IMR-90 (cell line): ENCODE measurements around the gene CST3. TPM values are rescaled to one million over a fixed set of nuclear protein-coding genes. Genes with fewer than 3 reads are reported as not detected.

Experiments
- ATAC-seq: fragments of 200-7000 bp; cut with Tn5 transposase; 2 replicates; pipeline ENCODE4 v1.9.1; 2020; ENCODE audit warnings: low read depth, mild to moderate bottlenecking, moderate library complexity
- BruUV-seq: library from RNA; stranded (reverse); fragments of 400-500 nt; replicated peaks from 2 replicates; lab custom pipeline; 2021; lab: Mats Ljungman, UMichigan
- CTCF ChIA-PET: fragments of 300-600 bp; formaldehyde crosslinking; extraction: SDS; loops from one replicate; lab custom pipeline; 2021; ENCODE audit warnings: antibody characterized with exemption; lab: Yijun Ruan, JAX
- POLR2A ChIA-PET: fragments of 300-600 bp; sonication (Branson Sonifier 250); formaldehyde crosslinking; loops from one replicate; lab custom pipeline; 2022; ENCODE audit warnings: antibody characterized with exemption; ENCODE audit not compliant: unreplicated experiment; lab: Charles Lee
- DNase-seq: peaks from one replicate; pipeline ENCODE4 v3.0.0; 2013
- H2AFZ ChIP-seq: replicated peaks from 2 replicates; pipeline ENCODE3; 2013; ENCODE audit warnings: low read length, mild to moderate bottlenecking; ENCODE audit not compliant: poor library complexity
- H2AK5ac ChIP-seq: 2 replicates; pipeline ENCODE4 v1.6.1; 2013; ENCODE audit warnings: low read depth, low read length, inconsistent platforms
- H2AK9ac ChIP-seq: replicated peaks from 2 replicates; pipeline ENCODE3; 2013; ENCODE audit warnings: mild to moderate bottlenecking, low read depth, low read length, moderate library complexity; ENCODE audit not compliant: poor library complexity
- H2BK120ac ChIP-seq: 2 replicates; pipeline ENCODE4 v1.6.1; 2013; ENCODE audit warnings: low read depth, low read length, inconsistent platforms
- H2BK15ac ChIP-seq: 3 replicates; pipeline ENCODE4 v1.6.1; 2013; ENCODE audit warnings: low read depth, low read length, inconsistent platforms
- H2BK20ac ChIP-seq: 2 replicates; pipeline ENCODE4 v1.6.1; 2013; ENCODE audit warnings: low read depth, mild to moderate bottlenecking, inconsistent platforms, low read length, moderate library complexity
- H2BK5ac ChIP-seq: 2 replicates; pipeline ENCODE4 v1.6.1; 2013; ENCODE audit warnings: mild to moderate bottlenecking, low read depth, low read length, inconsistent platforms; ENCODE audit not compliant: poor library complexity, severe bottlenecking
- H3K14ac ChIP-seq: replicated peaks from 2 replicates; pipeline ENCODE4 v1.6.1; 2013; ENCODE audit warnings: low read depth, low read length, inconsistent platforms
- H3K18ac ChIP-seq: 2 replicates; pipeline ENCODE4 v1.6.1; 2013; ENCODE audit warnings: low read depth, low read length, control low read depth
- H3K23ac ChIP-seq: 2 replicates; pipeline ENCODE4 v1.6.1; 2013; ENCODE audit warnings: low read depth, low read length, inconsistent platforms
- H3K27ac ChIP-seq: 2 replicates; pipeline ENCODE4 v1.5.1; 2013; ENCODE audit warnings: mild to moderate bottlenecking, control low read depth, low read length; ENCODE audit not compliant: insufficient read depth
- H3K27me3 ChIP-seq: 2 replicates; pipeline ENCODE4 v1.6.1; 2013; ENCODE audit warnings: low read length; ENCODE audit not compliant: control insufficient read depth, insufficient read depth
- H3K36me3 ChIP-seq: 2 replicates; pipeline ENCODE4 v1.6.1; 2013; ENCODE audit warnings: low read length, mixed read lengths; ENCODE audit not compliant: control insufficient read depth, insufficient read depth
- H3K4ac ChIP-seq: 2 replicates; pipeline ENCODE4 v1.6.1; 2013; ENCODE audit warnings: low read depth, low read length, inconsistent platforms
- H3K4me1 ChIP-seq: 2 replicates; pipeline ENCODE4 v1.6.1; 2013; ENCODE audit warnings: low read length, mixed read lengths; ENCODE audit not compliant: control insufficient read depth, insufficient read depth
- H3K4me2 ChIP-seq: 2 replicates; pipeline ENCODE4 v1.6.1; 2013; ENCODE audit warnings: low read depth, mild to moderate bottlenecking, control low read depth, low read length, moderate library complexity
- H3K4me3 ChIP-seq: 2 replicates; pipeline ENCODE4 v1.5.1; 2013; ENCODE audit warnings: low read depth, mild to moderate bottlenecking, control low read depth, low read length, moderate library complexity; ENCODE audit not compliant: insufficient read depth
- H3K56ac ChIP-seq: 2 replicates; pipeline ENCODE4 v1.6.1; 2013; ENCODE audit warnings: low read length, inconsistent platforms; ENCODE audit not compliant: insufficient read depth; ENCODE audit errors: extremely low read depth
- H3K79me1 ChIP-seq, 2 experiments: 2 replicates each; pipeline ENCODE4 v1.6.1; 2013; ENCODE audit warnings: low read length in 2 of 2, inconsistent platforms in 1 of 2, low read depth in 1 of 2
- H3K9ac ChIP-seq: 2 replicates; pipeline ENCODE4 v1.6.1; 2013; ENCODE audit warnings: low read depth, low read length, control low read depth
- H3K9me1 ChIP-seq: 2 replicates; pipeline ENCODE4 v1.6.1; 2013; ENCODE audit warnings: low read length, inconsistent platforms; ENCODE audit not compliant: insufficient read depth
- H3K9me3 ChIP-seq: 2 replicates; pipeline ENCODE4 v1.6.1; 2013; ENCODE audit warnings: low read length; ENCODE audit not compliant: control insufficient read depth, insufficient read depth
- H4K20me1 ChIP-seq: 2 replicates; pipeline ENCODE4 v1.6.1; 2013; ENCODE audit warnings: low read length, inconsistent platforms; ENCODE audit not compliant: insufficient read depth
- H4K5ac ChIP-seq: 2 replicates; pipeline ENCODE4 v1.6.1; 2013; ENCODE audit warnings: mild to moderate bottlenecking, low read depth, low read length, control low read depth
- H4K8ac ChIP-seq, 2 experiments: 2 replicates each; pipeline ENCODE4 v1.6.1; 2013; ENCODE audit warnings: low read depth in 2 of 2, low read length in 2 of 2, control low read depth in 1 of 2, inconsistent platforms in 1 of 2
- H4K91ac ChIP-seq: 2 replicates; pipeline ENCODE4 v1.6.1; 2013; ENCODE audit warnings: low read depth, low read length, inconsistent platforms; ENCODE audit not compliant: insufficient read depth
- BHLHE40 ChIP-seq: fragments of 150-350 bp; IDR thresholded peaks from 2 replicates; pipeline ENCODE4 v1.6.1; 2016; ENCODE audit warnings: mild to moderate bottlenecking, low read depth, low read length
- FOS ChIP-seq: fragments of 150-350 bp; IDR thresholded peaks from 2 replicates; pipeline ENCODE4 v1.6.1; 2016; ENCODE audit warnings: low read depth, low read length
- MXI1 ChIP-seq: IDR thresholded peaks from 2 replicates; pipeline ENCODE4 v1.6.1; 2012; ENCODE audit warnings: low read depth, mild to moderate bottlenecking, low read length, moderate library complexity, borderline replicate concordance
- RAD21 ChIP-seq: IDR thresholded peaks from 2 replicates; pipeline ENCODE4 v1.6.1; 2012; ENCODE audit warnings: low read length, improper control_type of control experiment
- WGBS, 2 experiments: methylation state at CpG; one replicate each; pipeline versions ENCODE4 v1.1.5 to v1.1.7; 2013; ENCODE audit warnings: missing lambda C conversion rate in 2 of 2; ENCODE audit not compliant: insufficient read length in 1 of 2; ENCODE audit errors: extremely low coverage in 2 of 2; 5-methylcytosine and 5-hydroxymethylcytosine counted together
- dilution Hi-C: fragments of 300-500 bp; cut with HindIII; formaldehyde crosslinking; loops from one replicate; pipeline ENCODE4 v1.14.3; 2018; ENCODE audit warnings: low sequenced_read_pairs; ENCODE audit not compliant: unreplicated experiment
- in situ Hi-C: fragments of 300-500 bp; cut with MboI; formaldehyde crosslinking; loops from 3 replicates; pipeline ENCODE4 v1.14.3; 2019; ENCODE audit warnings: low sequenced_read_pairs, inconsistent platforms, mixed read lengths
- intact Hi-C: fragments of 100-400 bp; cut with micrococcal nuclease; formaldehyde crosslinking; loops from 2 replicates; pipeline ENCODE4 v1.10.0; 2022
- polyA plus RNA-seq, 3 experiments: library from polyadenylated mRNA; depleted of rRNA; stranded (reverse); fragments of >200 nt; gene quantifications; 2 replicates each; pipeline ENCODE4 v1.2.3, GENCODE V29; 2012; ENCODE audit warnings: low replicate concordance in 1 of 3
- total RNA-seq: library from RNA; depleted of rRNA; stranded (reverse); fragments of >200 nt; gene quantifications from 2 replicates; pipeline ENCODE4 v1.2.3, GENCODE V29; 2012
- TF ChIP-seq, protein P1 (sequence below): conservative IDR thresholded peaks from 2 replicates; pipeline ENCODE4 v1.5.1; 2012; ENCODE audit warnings: mild to moderate bottlenecking, low read depth, low read length, improper control_type of control experiment
- TF ChIP-seq, protein P2 (sequence below): fragments of 150-350 bp; IDR thresholded peaks from 2 replicates; pipeline ENCODE4 v1.6.1; 2016; ENCODE audit warnings: low read depth, mild to moderate bottlenecking, low read length, moderate library complexity, borderline replicate concordance

CST3 gene
- total and polyA plus RNA-seq, 2 of the 4 experiments (the other 2 are of a cell fraction) = 26.0 to 471 TPM

DNA sequence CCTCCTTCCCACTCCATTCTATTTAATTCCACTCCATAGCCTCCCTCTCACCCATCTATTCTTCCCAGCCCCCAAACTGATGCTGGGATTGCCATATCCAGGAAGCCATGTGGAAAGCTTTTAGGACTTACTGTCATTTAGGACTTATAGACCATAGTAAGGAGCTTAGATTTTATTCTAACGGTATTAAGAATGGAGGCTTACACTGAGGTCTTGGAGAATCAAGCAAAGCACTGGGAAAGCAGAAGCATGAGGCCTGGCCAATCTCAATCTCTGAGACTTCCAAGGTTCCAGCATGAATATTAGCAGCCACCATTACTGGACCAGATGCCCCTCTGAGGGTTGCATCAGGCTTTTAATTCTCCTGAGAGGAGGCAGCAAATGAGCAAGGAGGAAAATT, 33.4 kb downstream of the CST3 start:
- Histone ChIP-seq H3K9me1 (no peaks in the 10 kb centered on the region), H3K27ac (no peak overlapping the region), H3K79me1 (no peaks in the 10 kb centered on the region), H2AK9ac (no peak overlapping the region), H3K18ac (no peak overlapping the region), H2AK5ac (no peak overlapping the region), H4K20me1 (no peaks in the 10 kb centered on the region), H3K9ac (no peak overlapping the region), H3K4me3 (no peak overlapping the region), H2BK120ac (no peak overlapping the region), H2AFZ (no peak overlapping the region), H2BK20ac (no peak overlapping the region), H4K8ac (no peak overlapping the region), H3K4me1 (no peaks in the 10 kb centered on the region), H3K4me2 (no peak overlapping the region), H3K9me3 (no peaks in the 10 kb centered on the region), H4K5ac (no peak overlapping the region), H3K36me3 (no peaks in the 10 kb centered on the region), H3K4ac (no peak overlapping the region), H3K27me3 (peaks cover 22% of the 10 kb centered on the region), H2BK15ac (no peak overlapping the region), H2BK5ac (no peak overlapping the region), H3K14ac (no peak overlapping the region), H3K56ac (no peak overlapping the region), H4K91ac (no peak overlapping the region), H3K23ac (no peak overlapping the region)
- dilution Hi-C loops (no loop called here), intact Hi-C loops (loop anchor here (10.0 kb wide), 1 partner anchor 910 kb away; no protein-coding TSS in a partner anchor), in situ Hi-C loops (loop anchor here (10.0 kb wide), 1 partner anchor 160 kb away; no protein-coding TSS in a partner anchor)
- DNase-seq = no peak
- BruUV-seq = no TSS peak
- no peak for ATAC-seq
- ChIA-PET CTCF (interaction anchor here (1.2 kb wide), 1 partner anchor 162 kb away, joined by 3 read pairs; no protein-coding TSS in a partner anchor), POLR2A (no interaction called here)
- TF ChIP-seq FOS (no peak), MXI1 (no peak), BHLHE40 (no peak), RAD21 (no peak)
- TF ChIP-seq, protein P1, sequence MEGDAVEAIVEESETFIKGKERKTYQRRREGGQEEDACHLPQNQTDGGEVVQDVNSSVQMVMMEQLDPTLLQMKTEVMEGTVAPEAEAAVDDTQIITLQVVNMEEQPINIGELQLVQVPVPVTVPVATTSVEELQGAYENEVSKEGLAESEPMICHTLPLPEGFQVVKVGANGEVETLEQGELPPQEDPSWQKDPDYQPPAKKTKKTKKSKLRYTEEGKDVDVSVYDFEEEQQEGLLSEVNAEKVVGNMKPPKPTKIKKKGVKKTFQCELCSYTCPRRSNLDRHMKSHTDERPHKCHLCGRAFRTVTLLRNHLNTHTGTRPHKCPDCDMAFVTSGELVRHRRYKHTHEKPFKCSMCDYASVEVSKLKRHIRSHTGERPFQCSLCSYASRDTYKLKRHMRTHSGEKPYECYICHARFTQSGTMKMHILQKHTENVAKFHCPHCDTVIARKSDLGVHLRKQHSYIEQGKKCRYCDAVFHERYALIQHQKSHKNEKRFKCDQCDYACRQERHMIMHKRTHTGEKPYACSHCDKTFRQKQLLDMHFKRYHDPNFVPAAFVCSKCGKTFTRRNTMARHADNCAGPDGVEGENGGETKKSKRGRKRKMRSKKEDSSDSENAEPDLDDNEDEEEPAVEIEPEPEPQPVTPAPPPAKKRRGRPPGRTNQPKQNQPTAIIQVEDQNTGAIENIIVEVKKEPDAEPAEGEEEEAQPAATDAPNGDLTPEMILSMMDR = no peak
- TF ChIP-seq, protein P2, sequence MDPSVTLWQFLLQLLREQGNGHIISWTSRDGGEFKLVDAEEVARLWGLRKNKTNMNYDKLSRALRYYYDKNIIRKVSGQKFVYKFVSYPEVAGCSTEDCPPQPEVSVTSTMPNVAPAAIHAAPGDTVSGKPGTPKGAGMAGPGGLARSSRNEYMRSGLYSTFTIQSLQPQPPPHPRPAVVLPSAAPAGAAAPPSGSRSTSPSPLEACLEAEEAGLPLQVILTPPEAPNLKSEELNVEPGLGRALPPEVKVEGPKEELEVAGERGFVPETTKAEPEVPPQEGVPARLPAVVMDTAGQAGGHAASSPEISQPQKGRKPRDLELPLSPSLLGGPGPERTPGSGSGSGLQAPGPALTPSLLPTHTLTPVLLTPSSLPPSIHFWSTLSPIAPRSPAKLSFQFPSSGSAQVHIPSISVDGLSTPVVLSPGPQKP = no peak
- 78% methylated on average over 1 of the region's 1 CpG; no CpG with 5 or more reads in 1 of the 2 experiments for WGBS, 2 experiments
